GM23248 (cell line): ENCODE data around the gene TBL1Y.

Experiments used
- EZH2 ChIP-seq: fragments of 200-600 bp; sonication (generic); IDR thresholded peaks from 2 replicates; pipeline ENCODE4 v1.6.1; 2018; ENCODE audit warnings: antibody characterized with exemption, mild to moderate bottlenecking; ENCODE audit not compliant: insufficient read depth, poor library complexity, severe bottlenecking
- EZH2phosphoT487 ChIP-seq: fragments of 200-600 bp; sonication (generic); IDR thresholded peaks from 2 replicates; pipeline ENCODE4 v1.6.1; 2018; ENCODE audit warnings: antibody characterized with exemption, moderate library complexity, mild to moderate bottlenecking, low read depth; ENCODE audit not compliant: insufficient read depth

DNA sequence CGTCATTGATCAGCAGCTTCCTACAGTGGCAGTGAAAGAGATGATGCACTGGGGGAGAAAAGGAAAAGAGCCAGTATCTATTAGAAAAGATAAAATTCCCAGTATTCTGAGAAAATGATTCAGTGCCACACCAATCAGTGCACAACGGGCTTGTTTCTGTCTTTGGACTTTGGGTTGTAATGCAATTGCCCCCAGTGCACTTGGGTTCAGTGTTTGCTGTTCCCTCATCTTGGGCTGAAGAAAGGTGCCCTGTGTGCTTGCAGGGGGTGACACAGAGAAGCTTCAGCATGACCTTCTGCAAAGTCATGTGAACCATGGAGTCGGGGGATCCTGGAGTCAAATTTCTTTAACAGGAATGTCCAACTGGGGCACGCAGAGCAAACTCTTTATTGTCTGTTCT, 131.5 kb downstream of the TBL1Y start:
- TF ChIP-seq EZH2 (no peak), EZH2phosphoT487 (no peak)
